HG02763 (cell line): Measurements from ENCODE around the gene SLC35F3.
"Not testable (repeated sequence)": the region's sequence is repeated elsewhere in the genome, so short reads cannot be mapped to it uniquely, and the experiment has no call there.

ENCODE experiments used
- ATAC-seq: cut with Tn5 transposase; IDR thresholded peaks from one replicate; pipeline ENCODE4 v1.9.1; 2021; ENCODE audit warnings: mild to moderate bottlenecking, moderate library complexity; ENCODE audit not compliant: unreplicated experiment

Gene SLC35F3

GRCh38 chr1:234277161-234277868 lies 372.8 kb downstream of the SLC35F3 start:
- ATAC-seq: no peak

GRCh38 chr1:234279021-234279420 lies 374.5 kb downstream of the SLC35F3 start:
- ATAC-seq: no peak

GRCh38 chr1:234280500-234280899 lies 376.0 kb downstream of the SLC35F3 start:
- no peak for ATAC-seq

- no peak for ATAC-seq
These were observed 377.5 kb downstream of the SLC35F3 start for GRCh38 chr1:234281826-234282489.

- no peak for ATAC-seq
These were observed 381.7 kb downstream of the SLC35F3 start for GRCh38 chr1:234286206-234286605.

GRCh38 chr1:234288946-234289345 lies 384.5 kb downstream of the SLC35F3 start:
- ATAC-seq: no peak

- no peak for ATAC-seq
These were observed 385.2 kb downstream of the SLC35F3 start for GRCh38 chr1:234289538-234290305.

- no peak for ATAC-seq
These were observed 387.5 kb downstream of the SLC35F3 start for GRCh38 chr1:234292011-234292410.

GRCh38 chr1:234292548-234292947 lies 388.1 kb downstream of the SLC35F3 start:
- ATAC-seq: no peak

GRCh38 chr1:234294109-234294817 lies 389.8 kb downstream of the SLC35F3 start:
- ATAC-seq: no peak

GRCh38 chr1:234295068-234295467 lies 390.6 kb downstream of the SLC35F3 start:
- ATAC-seq: no peak

GRCh38 chr1:234295626-234296025 lies 391.1 kb downstream of the SLC35F3 start:
- ATAC-seq: no peak

- ATAC-seq: no peak
These were observed 392.0 kb downstream of the SLC35F3 start for GRCh38 chr1:234296496-234296895.

GRCh38 chr1:234297668-234298067 lies 393.2 kb downstream of the SLC35F3 start:
- no peak for ATAC-seq

GRCh38 chr1:234300096-234300495 lies 395.6 kb downstream of the SLC35F3 start:
- ATAC-seq: no peak

- not testable (repeated sequence) for ATAC-seq
These were observed 397.2 kb downstream of the SLC35F3 start for GRCh38 chr1:234301663-234302062.

- no peak for ATAC-seq
These were observed 398.0 kb downstream of the SLC35F3 start for GRCh38 chr1:234302354-234302962.

GRCh38 chr1:234303231-234303630 lies 398.8 kb downstream of the SLC35F3 start:
- ATAC-seq: no peak

- no peak for ATAC-seq
These were observed 403.2 kb downstream of the SLC35F3 start for GRCh38 chr1:234307726-234308125.

GRCh38 chr1:234309243-234309597 lies 404.7 kb downstream of the SLC35F3 start:
- ATAC-seq: no peak
